Lung (tissue), 12 donors: Measurements from ENCODE around the gene SMARCD3. TPM values are rescaled to one million over a fixed set of nuclear protein-coding genes. Genes with fewer than 3 reads are reported as not detected.
A peak's percentile ranks its signal among the peaks of the same experiment; 100 is the strongest.

Experiments
- ATAC-seq: fragments of 200-7000 bp; cut with Tn5 transposase; one replicate; pipeline ENCODE4 v1.9.1; 2020; ENCODE audit warnings: moderate number of reproducible peaks; ENCODE audit not compliant: insufficient read depth, low FRiP score
- DNase-seq, 3 donors: peaks; one replicate each; pipeline ENCODE4 v3.0.0-alpha.2; 2013 to 2017
- H3K27ac ChIP-seq, 2 donors: one replicate each; pipeline ENCODE4 v1.5.1; 2013; ENCODE audit warnings: mild to moderate bottlenecking in 2 of 2, moderate library complexity in 2 of 2, control low read depth in 1 of 2, inconsistent platforms in 1 of 2, low read depth in 1 of 2, low read length in 1 of 2
- H3K27me3 ChIP-seq, 3 donors: one replicate each; pipeline ENCODE4 v1.5.1; 2013; ENCODE audit warnings: low read length in 2 of 3; ENCODE audit not compliant: control insufficient read depth in 3 of 3, insufficient read depth in 3 of 3
- H3K36me3 ChIP-seq, 4 donors: one replicate each; pipeline ENCODE4 v1.5.1; 2013; ENCODE audit warnings: low read length in 4 of 4, mild to moderate bottlenecking in 1 of 4, moderate library complexity in 1 of 4; ENCODE audit not compliant: control insufficient read depth in 4 of 4, insufficient read depth in 4 of 4
- H3K4me1 ChIP-seq, 5 donors: one replicate each; pipeline ENCODE4 v1.5.1; 2013; ENCODE audit warnings: low read length in 5 of 5, mild to moderate bottlenecking in 2 of 5, moderate library complexity in 1 of 5; ENCODE audit not compliant: control insufficient read depth in 5 of 5, insufficient read depth in 5 of 5
- H3K4me3 ChIP-seq: one replicate; pipeline ENCODE4 v1.5.1; 2013; ENCODE audit warnings: mild to moderate bottlenecking, control low read depth, moderate library complexity
- H3K9ac ChIP-seq, 2 donors: one replicate each; pipeline ENCODE4 v1.5.1; 2013; ENCODE audit warnings: low read length in 2 of 2, control low read depth in 1 of 2; ENCODE audit not compliant: insufficient read depth in 1 of 2
- H3K9me3 ChIP-seq, 4 donors: one replicate each; pipeline ENCODE4 v1.5.1; 2013; ENCODE audit warnings: low read length in 3 of 4, mild to moderate bottlenecking in 1 of 4, moderate library complexity in 1 of 4; ENCODE audit not compliant: control insufficient read depth in 4 of 4, insufficient read depth in 3 of 4
- CTCF ChIP-seq: IDR thresholded peaks from 2 replicates; pipeline ENCODE4 v1.5.1; 2012; ENCODE audit warnings: mild to moderate bottlenecking; ENCODE audit errors: control extremely low read depth, extremely low read depth
- WGBS, 2 donors: extraction: QIAGEN DNeasy Blood & Tissue Kit; methylation state at CpG; one replicate each; pipeline ENCODE4 v1.1.7; 2013; 5-methylcytosine and 5-hydroxymethylcytosine counted together
- polyA plus RNA-seq, 2 donors: library from polyadenylated mRNA; stranded (reverse); fragments of 200-250 nt; gene quantifications; one replicate each; pipeline ENCODE4 v1.2.1, GENCODE V29; 2013
- total RNA-seq, 2 donors: library from RNA; depleted of rRNA in 1 of 2; stranded (reverse); fragments of >200 nt in 1 of 2; gene quantifications; one replicate each; pipeline ENCODE4 v1.2.1, GENCODE V29; 2014 to 2021
- donor health status: control.
- donor health status: control.
- donor health status: Bipolar disorder and iron deficiency.
- donor health status: healthy.
- donor health status: DM: yes; HTN: yes; CAD: no.

The SMARCD3 gene
- total and polyA plus RNA-seq, 4 donors: 37.5 to 70.9 (median 51.4) TPM

- peaks cover 0 to 3% (median 0%) of the 10 kb centered on the region in 4 donors for H3K36me3 ChIP-seq
- WGBS, 2 donors: 82 to 95% methylated on average over 9 of the region's 9 CpGs
Observed at GRCh38 chr7:151265351-151265931, 16.9 kb upstream of the SMARCD3 start.

GRCh38 chr7:151264615-151265014 lies 16.1 kb upstream of the SMARCD3 start:
- H3K4me1 ChIP-seq: peaks cover 0 to 13% (median 0%) of the 10 kb centered on the region in 5 donors
- peaks cover 0 to under 1% (median 0%) of the 10 kb centered on the region in 4 donors for H3K9me3 ChIP-seq
- peaks cover 0 to 4% (median 0%) of the 10 kb centered on the region in 3 donors for H3K27me3 ChIP-seq
- no peak overlapping the region for H3K4me3 ChIP-seq
- no peak for ATAC-seq
- H3K9ac ChIP-seq: no peak overlapping the region
- no peak for DNase-seq
- WGBS, 2 donors: 78 to 90% methylated on average over 5 of the region's 5 CpGs
- no peaks in the 10 kb centered on the region for H3K36me3 ChIP-seq
- no peak for TF ChIP-seq CTCF
- H3K27ac ChIP-seq: no peak overlapping the region

More at GRCh38 chr7:151265351-151265931, 16.9 kb upstream of the SMARCD3 start:
- no peaks in the 10 kb centered on the region for H3K27me3 ChIP-seq
- TF ChIP-seq CTCF: no peak
- no peak overlapping the region for H3K9ac ChIP-seq
- H3K4me1 ChIP-seq: peaks cover 0 to 13% (median 0%) of the 10 kb centered on the region in 5 donors
- peaks cover 0 to 2% (median 0%) of the 10 kb centered on the region in 4 donors for H3K9me3 ChIP-seq
- ATAC-seq (no peak), DNase-seq (no peak)
- H3K4me3 ChIP-seq: no peak overlapping the region
- no peak overlapping the region for H3K27ac ChIP-seq

- no peak for TF ChIP-seq CTCF
- Histone ChIP-seq H3K9me3 (no peaks in the 10 kb centered on the region), H3K36me3 (no peaks in the 10 kb centered on the region), H3K27ac (no peak overlapping the region), H3K9ac (no peak overlapping the region), H3K4me1 (peaks cover 0 to 13% (median 0%) of the 10 kb centered on the region in 5 donors), H3K27me3 (peaks cover 0 to 4% (median 0%) of the 10 kb centered on the region in 3 donors), H3K4me3 (no peak overlapping the region)
- peak; percentile 53 for ATAC-seq
- WGBS, 2 donors: 64 to 81% methylated on average over 10 of the region's 10 CpGs
- peak; percentile 58 to 78 (median 59) for DNase-seq
Observed at GRCh38 chr7:151261529-151261928, 13.0 kb upstream of the SMARCD3 start.
